ENCODE measurements around the gene WDFY2. TPM values are rescaled to one million over a fixed set of nuclear protein-coding genes. Genes with fewer than 3 reads are reported as not detected.

WDFY2 gene
- total and polyA plus RNA-seq, 2 of the 8 experiments (the other 6 are each of a cell fraction or from before 2014, with no cell fraction given), result 13.9 to 29.0 TPM

- TF ChIP-seq SIN3A (conservative IDR thresholded peaks at IDR 0.05 in 1 of 2, IDR thresholded peaks at IDR 0.05 in 1 of 2; ENCODE audit: low read depth in 1 of 2, low read length in 2 of 2) (no peak), YY1 (IDR thresholded peaks at IDR 0.05; ENCODE audit: low read depth, low read length) (no peak), TCF12 (IDR thresholded peaks at IDR 0.05; ENCODE audit: low read depth, low read length) (no peak), KDM4A (IDR thresholded peaks at IDR 0.05; ENCODE audit: low read depth, low read length, severe bottlenecking) (no peak), CHD1 (IDR thresholded peaks at IDR 0.05; ENCODE audit: low read depth, low read length) (no peak), MAFK (IDR thresholded peaks at IDR 0.05; ENCODE audit: low read depth, low read length) (no peak)
Measured at GRCh38 chr13:51564252-51564651, 20.0 kb upstream of the WDFY2 start (continued).

Data from H1 (cell line).